PC-9 (cell line): ENCODE data around the gene CD72. TPM values are rescaled to one million over a fixed set of nuclear protein-coding genes. Genes with fewer than 3 reads are reported as not detected.
A peak's percentile ranks its signal among the peaks of the same experiment; 100 is the strongest.

Experiments used
- BruUV-seq: library from RNA; stranded (reverse); fragments of 400-500 nt; replicated peaks from 2 replicates; lab custom pipeline; 2021; lab: Mats Ljungman, UMichigan
- CTCF ChIA-PET: fragments of 300-600 bp; sonication (Branson Sonifier 250); formaldehyde crosslinking; loops from one replicate; lab custom pipeline; 2022; ENCODE audit warnings: antibody characterized with exemption; lab: Charles Lee
- POLR2A ChIA-PET: fragments of 300-600 bp; sonication (Branson Sonifier 250); formaldehyde crosslinking; loops from one replicate; lab custom pipeline; 2022; ENCODE audit warnings: antibody characterized with exemption; ENCODE audit not compliant: unreplicated experiment; lab: Charles Lee
- DNase-seq, 2 experiments: peaks; one replicate each; pipeline versions ENCODE4 v3.0.0 to v3.0.0-alpha.2; 2015 to 2022; ENCODE audit warnings: mixed read lengths in 1 of 2
- H2AFZ ChIP-seq: fragments of 200-600 bp; sonication (generic); 2 replicates; pipeline ENCODE4 v1.8.1; 2017; ENCODE audit warnings: antibody characterized with exemption
- H3F3A ChIP-seq: fragments of 200-600 bp; sonication (generic); 2 replicates; pipeline ENCODE4 v1.8.1; 2017; ENCODE audit warnings: antibody characterized with exemption, mild to moderate bottlenecking, low read depth; ENCODE audit not compliant: insufficient read depth
- H3K27ac ChIP-seq: fragments of 200-600 bp; sonication (generic); 2 replicates; pipeline ENCODE4 v1.6.1; 2016; ENCODE audit warnings: mixed run types
- H3K27me3 ChIP-seq: fragments of 200-600 bp; sonication (generic); 2 replicates; pipeline ENCODE4 v1.6.1; 2016; ENCODE audit warnings: low read depth, mixed run types; ENCODE audit not compliant: insufficient read depth
- H3K36me3 ChIP-seq: fragments of 200-600 bp; sonication (generic); 2 replicates; pipeline ENCODE4 v1.6.1; 2016; ENCODE audit warnings: low read depth, mixed run types
- H3K4me1 ChIP-seq: fragments of 200-600 bp; sonication (generic); replicated peaks from 2 replicates; pipeline ENCODE4 v1.6.1; 2016; ENCODE audit warnings: mixed run types; ENCODE audit not compliant: insufficient read depth
- H3K4me2 ChIP-seq: fragments of 200-600 bp; sonication (generic); 2 replicates; pipeline ENCODE4 v1.6.1; 2017; ENCODE audit warnings: mixed run types
- H3K4me3 ChIP-seq: fragments of 200-600 bp; sonication (generic); 2 replicates; pipeline ENCODE4 v1.6.1; 2016; ENCODE audit warnings: mixed run types
- H3K79me2 ChIP-seq: fragments of 200-600 bp; sonication (generic); 2 replicates; pipeline ENCODE4 v1.6.1; 2017; ENCODE audit warnings: low read depth, mixed run types
- H3K9me2 ChIP-seq: fragments of 200-600 bp; sonication (generic); 2 replicates; pipeline ENCODE4 v1.8.1; 2017; ENCODE audit warnings: mild to moderate bottlenecking; ENCODE audit not compliant: insufficient read depth
- H3K9me3 ChIP-seq: fragments of 200-600 bp; sonication (generic); 2 replicates; pipeline ENCODE4 v1.8.1; 2016; ENCODE audit warnings: low read depth; ENCODE audit not compliant: insufficient read depth
- H4K20me1 ChIP-seq: fragments of 200-600 bp; sonication (generic); 2 replicates; pipeline ENCODE4 v1.8.1; 2017; ENCODE audit not compliant: insufficient read depth
- CTCF ChIP-seq: fragments of 200-600 bp; sonication (generic); conservative IDR thresholded peaks from 2 replicates; pipeline ENCODE4 v1.6.1; 2017; ENCODE audit warnings: mixed run types, antibody characterized with exemption, mild to moderate bottlenecking, moderate library complexity
- EZH2 ChIP-seq: fragments of 200-600 bp; sonication (generic); IDR thresholded peaks from 2 replicates; pipeline ENCODE4 v1.8.0; 2017; ENCODE audit warnings: antibody characterized with exemption, low read depth
- intact Hi-C: fragments of 100-400 bp; cut with micrococcal nuclease; formaldehyde crosslinking; loops from one replicate; pipeline ENCODE4 v1.10.0; 2022; ENCODE audit not compliant: unreplicated experiment
- total RNA-seq: library from RNA; stranded (reverse); gene quantifications from 2 replicates; pipeline ENCODE4 v1.2.3, GENCODE V29; 2021

Gene CD72
- total RNA-seq, 1 experiment from 2014 or later = 3.2 TPM

- CTCF ChIA-PET = no interaction called here
- Histone ChIP-seq H3K4me2 (peak overlapping the region; percentile 83), H3F3A (peaks cover 10% of the 10 kb centered on the region; the same call in 1 of the 2 replicates), H3K27ac (no peak overlapping the region), H3K27me3 (no peaks in the 10 kb centered on the region), H3K9me2 (no peaks in the 10 kb centered on the region), H3K79me2 (peaks cover 7% of the 10 kb centered on the region; the same call in 1 of the 2 replicates), H3K9me3 (no peaks in the 10 kb centered on the region), H3K36me3 (no peaks in the 10 kb centered on the region), H3K4me1 (peaks cover 14% of the 10 kb centered on the region; the same call in 1 of the 2 replicates), H2AFZ (peak overlapping the region; percentile 67; the same call in 1 of the 2 replicates), H4K20me1 (no peaks in the 10 kb centered on the region), H3K4me3 (peak overlapping the region; percentile 75)
- TF ChIP-seq CTCF = no peak
- TF ChIP-seq EZH2 = no peak
- peak in 1 of 2 experiments; percentile 11 for DNase-seq
- POLR2A ChIA-PET = interaction anchor here (0.7 kb wide), 2 partner anchors 9 to 47 kb away, joined by 3 to 9 read pairs; no protein-coding TSS in a partner anchor
- no TSS peak for BruUV-seq
- intact Hi-C loops = loop anchor here (1.0 to 10.0 kb wide), 3 partner anchors 41 to 491 kb away; partner anchors contain the start of genes ATOSB, CCDC107 and RMRP
These were observed 12.7 kb downstream of the CD72 start for GRCh38 chr9:35605351-35606137.

GRCh38 chr9:35604578-35605350, 13.4 kb downstream of the CD72 start, which contains the start of gene TESK1:
Gene TESK1 (plus strand): TSS chr9:35605262. CDS start chr9:35605620, 358 bp downstream.
- H3K4me1 ChIP-seq = peaks cover 14% of the 10 kb centered on the region; the same call in 1 of the 2 replicates
- H3K4me3 ChIP-seq = peak within 1 kb of the TSS; percentile 75
- peaks cover 10% of the 10 kb centered on the region; the same call in 1 of the 2 replicates for H3F3A ChIP-seq
- no peaks in the 10 kb centered on the region for H4K20me1 ChIP-seq
- peak within 1 kb of the TSS; percentile 87 for H2AFZ ChIP-seq
- peak within 1 kb of the TSS; percentile 71 for H3K27ac ChIP-seq
- no peak for TF ChIP-seq CTCF
- no peak for TF ChIP-seq EZH2
- intact Hi-C loops = loop anchor here (1.0 to 10.0 kb wide), 4 partner anchors 42 to 490 kb away; partner anchors contain the start of genes ATOSB, CCDC107, CREB3 and RMRP
- peak within 1 kb of the TSS; percentile 83 for H3K4me2 ChIP-seq
- DNase-seq = peak; percentile 54 to 81
- H3K36me3 ChIP-seq = no peaks in the 10 kb centered on the region
- peaks cover 7% of the 10 kb centered on the region; the same call in 1 of the 2 replicates for H3K79me2 ChIP-seq
- ChIA-PET POLR2A (interaction anchor here (0.6 to 0.7 kb wide), 2 partner anchors 404 to 819 kb away, joined by 3 read pairs; no protein-coding TSS in a partner anchor), CTCF (no interaction called here)
- H3K27me3 ChIP-seq = no peaks in the 10 kb centered on the region
- TSS peak; percentile 23 for BruUV-seq
- no peaks in the 10 kb centered on the region for H3K9me3 ChIP-seq
- H3K9me2 ChIP-seq = no peaks in the 10 kb centered on the region
